GM19023 (cell line): ENCODE results near the gene TIMM29.
A peak's percentile ranks its signal among the peaks of the same experiment; 100 is the strongest.

Experiments
- ATAC-seq: cut with Tn5 transposase; IDR thresholded peaks from one replicate; pipeline ENCODE4 v1.9.1; 2021; ENCODE audit warnings: mild to moderate bottlenecking, moderate library complexity; ENCODE audit not compliant: unreplicated experiment

The TIMM29 gene

DNA sequence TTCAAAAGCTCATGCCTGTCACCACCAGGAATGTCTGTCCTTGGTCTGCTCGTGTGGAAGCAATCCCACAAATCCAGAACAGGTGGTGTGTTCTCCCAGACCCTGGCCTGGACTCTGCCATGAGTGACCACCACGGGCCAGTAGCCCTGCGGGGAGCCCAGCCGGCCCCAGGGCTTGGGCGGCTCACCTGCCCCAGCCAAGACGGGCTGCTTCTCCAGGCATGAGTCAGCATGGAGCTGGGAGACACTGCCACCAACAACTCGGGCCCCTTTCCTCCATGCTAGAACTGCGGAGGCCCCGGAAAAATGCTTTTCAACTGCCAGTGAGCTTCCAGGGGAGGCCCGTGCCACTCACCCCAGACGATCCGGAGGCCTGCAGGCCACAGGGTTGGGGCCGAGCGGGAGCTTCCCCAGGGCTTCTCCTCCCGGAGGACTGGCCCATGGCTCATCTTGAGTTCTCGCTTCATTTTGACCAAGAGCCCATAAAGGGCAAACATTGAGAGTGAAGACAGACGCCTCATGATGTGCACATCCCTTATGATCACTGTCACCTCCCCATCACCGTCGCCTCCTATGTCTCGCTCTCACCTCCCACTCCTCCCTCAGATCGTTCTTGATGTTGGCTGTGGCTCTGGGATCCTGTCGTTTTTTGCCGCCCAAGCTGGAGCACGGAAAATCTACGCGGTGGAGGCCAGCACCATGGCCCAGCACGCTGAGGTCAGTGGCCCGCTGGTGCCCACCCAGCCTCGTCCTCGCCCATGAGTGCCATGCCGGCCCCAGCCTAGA is 16.8 kb upstream of the TIMM29 start:
- no peak for ATAC-seq

DNA sequence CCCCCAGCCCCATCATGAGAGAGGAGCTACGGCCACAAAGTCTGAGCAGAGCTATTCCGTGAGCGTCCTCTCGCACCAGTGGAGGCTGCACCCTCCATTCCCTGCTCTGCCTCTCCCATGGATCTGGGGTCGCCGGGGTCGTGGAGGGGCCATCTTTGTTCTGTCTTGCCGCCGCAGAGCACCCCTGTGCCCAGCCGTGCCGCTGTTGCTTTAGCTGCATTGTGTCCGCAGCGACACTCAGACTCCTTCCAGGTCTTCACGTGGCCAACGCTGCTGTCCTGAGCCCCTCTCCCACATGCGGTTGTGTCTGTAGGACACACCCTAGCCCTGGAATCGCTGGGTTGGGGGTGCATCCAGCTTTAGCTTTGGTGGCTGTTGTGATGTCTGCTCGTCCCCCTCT is 16.0 kb upstream of the TIMM29 start:
- no peak for ATAC-seq

DNA sequence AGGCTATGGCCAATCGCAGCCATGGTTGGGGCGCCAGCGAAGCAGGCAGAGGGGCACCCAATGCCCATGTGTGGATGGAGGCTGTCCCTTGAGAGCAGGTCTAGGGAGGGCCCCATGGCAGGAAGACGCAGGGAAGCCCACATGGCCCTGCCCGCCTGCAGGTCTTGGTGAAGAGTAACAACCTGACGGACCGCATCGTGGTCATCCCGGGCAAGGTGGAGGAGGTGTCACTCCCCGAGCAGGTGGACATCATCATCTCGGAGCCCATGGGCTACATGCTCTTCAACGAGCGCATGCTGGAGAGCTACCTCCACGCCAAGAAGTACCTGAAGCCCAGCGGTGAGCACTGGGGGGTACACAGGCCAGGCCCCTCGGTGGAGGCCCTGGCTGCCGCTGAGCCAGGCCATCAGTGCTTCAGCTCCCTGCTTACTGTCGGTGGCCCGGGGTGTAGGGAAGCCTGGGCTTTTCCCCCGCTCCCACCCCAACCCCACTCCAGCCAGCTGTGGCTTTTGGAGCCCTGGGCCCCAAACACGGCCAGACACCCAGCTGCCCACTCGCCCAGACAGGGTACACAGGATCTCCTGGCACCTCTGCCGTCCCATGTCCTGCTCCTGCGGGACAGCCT is 14.8 kb upstream of the TIMM29 start:
- ATAC-seq, result no peak

DNA sequence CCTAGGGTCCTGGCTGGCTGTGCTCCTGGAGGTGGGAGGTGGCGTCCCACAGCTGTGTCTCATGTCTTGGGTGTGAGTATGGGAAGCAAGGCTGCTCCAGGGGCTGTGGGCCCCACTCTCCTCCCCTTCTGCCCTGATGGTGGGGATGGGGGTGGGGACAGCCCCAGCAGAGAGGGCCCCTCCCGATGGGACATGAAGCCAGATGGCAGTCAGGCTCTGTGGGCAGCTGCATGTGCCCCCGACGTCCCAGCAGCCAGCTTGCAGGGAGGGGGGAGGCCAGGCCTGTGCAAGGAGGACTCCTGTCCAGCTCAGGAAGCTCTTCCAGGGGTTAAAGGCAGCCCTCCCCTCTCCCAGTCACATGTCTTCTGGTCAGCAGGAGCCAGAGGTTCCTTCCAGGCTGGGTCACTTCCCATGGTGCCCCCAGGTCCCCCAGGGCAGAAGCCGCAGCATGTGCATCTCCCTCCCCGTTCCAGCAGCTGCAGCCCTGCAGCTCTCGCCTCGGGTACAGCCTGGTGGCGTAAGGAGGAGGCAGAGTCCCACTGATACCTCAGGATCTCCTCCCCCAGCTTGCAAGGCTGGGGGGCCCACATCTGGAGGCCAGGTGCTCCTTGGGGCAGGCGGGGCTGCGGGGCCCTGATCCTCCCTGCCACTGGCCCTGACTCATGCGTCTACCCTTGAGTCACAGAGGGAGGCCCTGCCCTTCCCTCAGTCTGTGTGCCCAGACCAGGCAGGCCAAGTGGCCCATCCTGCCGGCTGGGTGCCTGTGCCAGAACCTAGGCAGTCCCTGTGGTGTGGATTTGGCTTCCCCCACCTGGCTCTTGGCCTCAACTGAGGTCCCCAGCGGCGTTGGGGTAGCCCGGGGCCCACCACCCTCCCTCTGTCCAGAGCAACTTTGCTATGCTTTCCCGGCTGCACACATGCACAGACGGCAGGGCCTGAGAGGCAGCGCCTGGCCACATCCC is 13.2 kb upstream of the TIMM29 start:
- no peak for ATAC-seq

DNA sequence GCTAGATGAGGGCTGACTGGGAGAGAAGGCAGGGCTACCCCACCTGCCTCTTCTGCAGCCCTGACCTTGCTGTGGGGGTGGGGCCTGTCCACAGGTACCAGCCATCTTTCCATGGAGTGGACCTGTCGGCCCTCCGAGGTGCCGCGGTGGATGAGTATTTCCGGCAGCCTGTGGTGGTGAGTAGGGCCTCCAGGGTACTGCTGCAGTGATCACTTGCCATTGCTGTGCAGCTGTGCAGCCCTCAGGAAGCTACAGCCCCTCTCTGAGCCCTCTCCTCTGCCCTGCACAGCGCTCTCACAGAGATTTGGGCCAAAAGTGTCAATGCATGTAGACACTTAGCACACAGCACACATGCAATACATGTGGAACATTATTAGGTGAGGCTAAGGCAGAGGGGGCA is 12.0 kb upstream of the TIMM29 start:
- no peak for ATAC-seq

DNA sequence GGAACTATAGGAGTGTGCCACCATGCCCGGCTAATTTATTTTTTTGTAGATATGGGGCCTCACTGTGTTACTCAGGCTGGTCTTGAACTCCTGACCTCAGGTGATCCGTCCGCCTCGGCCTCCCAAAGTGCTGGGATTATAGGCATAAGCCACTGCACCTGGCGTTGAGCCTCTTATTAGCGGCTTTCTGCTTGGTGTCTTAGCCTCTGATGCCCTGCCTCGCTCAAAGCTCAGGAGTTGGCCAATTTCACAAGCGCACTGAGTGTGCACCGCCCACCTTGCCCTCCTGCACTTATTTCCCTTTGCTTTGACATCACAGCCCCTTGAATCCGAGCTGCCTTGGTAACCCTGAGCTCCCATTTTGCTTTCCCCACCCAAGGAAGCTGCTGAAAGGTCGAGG is 10.3 kb upstream of the TIMM29 start:
- ATAC-seq, result no peak

DNA sequence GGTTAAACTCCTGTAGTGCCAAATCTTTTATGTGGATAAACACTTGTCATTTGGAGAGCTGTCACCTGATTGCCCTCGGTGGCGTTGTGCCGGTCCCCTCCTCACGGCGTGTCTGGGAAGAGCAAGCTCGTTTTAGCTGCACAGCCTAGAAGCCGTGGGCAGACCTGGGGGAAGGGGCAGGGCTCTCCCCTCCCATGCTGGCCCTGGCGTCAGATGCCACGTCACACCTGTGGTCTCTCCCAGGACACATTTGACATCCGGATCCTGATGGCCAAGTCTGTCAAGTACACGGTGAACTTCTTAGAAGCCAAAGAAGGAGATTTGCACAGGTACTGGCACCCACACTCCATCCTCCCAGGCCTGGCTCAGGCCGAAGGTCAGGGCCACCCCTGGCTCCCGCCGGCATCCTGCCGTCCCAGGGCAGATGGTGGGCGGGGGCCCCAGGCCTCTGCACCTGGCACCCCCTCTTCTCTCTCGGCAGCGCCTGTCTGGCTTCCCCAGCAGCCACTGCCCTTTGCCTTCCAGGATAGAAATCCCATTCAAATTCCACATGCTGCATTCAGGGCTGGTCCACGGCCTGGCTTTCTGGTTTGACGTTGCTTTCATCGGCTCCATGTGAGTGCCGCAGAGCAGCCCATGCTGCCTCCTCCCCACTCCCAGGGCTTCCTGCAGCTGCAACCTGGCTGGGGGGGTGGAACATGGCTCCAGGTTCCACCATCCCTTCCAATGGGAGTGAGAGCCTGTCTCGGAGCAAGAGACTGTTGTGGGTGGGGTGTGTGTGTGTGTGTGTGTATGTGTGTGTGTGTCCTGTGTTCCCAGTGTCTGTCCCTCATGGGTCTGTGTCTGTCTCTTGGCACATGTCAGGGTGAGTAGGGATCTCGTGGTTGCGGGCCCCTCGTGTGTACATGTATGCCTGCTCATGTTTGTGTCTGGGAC is 9.0 kb upstream of the TIMM29 start:
- no peak for ATAC-seq

DNA sequence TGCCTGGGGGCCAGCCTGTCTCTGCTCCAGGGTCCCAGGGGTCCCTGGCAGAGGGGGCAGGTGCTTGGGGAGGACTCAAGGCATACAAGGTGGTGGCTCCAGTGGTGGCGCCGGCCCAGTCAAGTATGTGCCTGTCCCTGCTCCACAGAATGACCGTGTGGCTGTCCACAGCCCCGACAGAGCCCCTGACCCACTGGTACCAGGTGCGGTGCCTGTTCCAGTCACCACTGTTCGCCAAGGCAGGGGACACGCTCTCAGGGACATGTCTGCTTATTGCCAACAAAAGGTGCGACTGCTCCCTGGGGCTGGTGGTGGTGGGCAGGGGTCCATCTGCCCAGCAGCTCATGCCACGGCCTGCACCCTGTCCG is 8.3 kb upstream of the TIMM29 start:
- no peak for ATAC-seq

DNA sequence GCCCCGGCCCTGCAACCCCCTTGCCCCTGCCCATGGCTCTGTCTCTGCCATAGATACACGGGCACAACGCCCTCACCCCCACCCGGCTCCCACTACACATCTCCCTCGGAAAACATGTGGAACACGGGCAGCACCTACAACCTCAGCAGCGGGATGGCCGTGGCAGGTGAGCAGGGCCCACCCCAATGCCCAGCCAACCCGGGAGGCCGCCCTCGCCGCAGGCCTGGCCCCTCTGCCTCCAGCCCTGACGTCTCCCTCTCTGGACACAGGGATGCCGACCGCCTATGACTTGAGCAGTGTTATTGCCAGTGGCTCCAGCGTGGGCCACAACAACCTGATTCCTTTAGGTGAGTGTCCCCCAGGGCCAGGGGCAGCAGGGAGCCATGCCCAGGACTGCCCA is 7.8 kb upstream of the TIMM29 start:
- ATAC-seq, result no peak

DNA sequence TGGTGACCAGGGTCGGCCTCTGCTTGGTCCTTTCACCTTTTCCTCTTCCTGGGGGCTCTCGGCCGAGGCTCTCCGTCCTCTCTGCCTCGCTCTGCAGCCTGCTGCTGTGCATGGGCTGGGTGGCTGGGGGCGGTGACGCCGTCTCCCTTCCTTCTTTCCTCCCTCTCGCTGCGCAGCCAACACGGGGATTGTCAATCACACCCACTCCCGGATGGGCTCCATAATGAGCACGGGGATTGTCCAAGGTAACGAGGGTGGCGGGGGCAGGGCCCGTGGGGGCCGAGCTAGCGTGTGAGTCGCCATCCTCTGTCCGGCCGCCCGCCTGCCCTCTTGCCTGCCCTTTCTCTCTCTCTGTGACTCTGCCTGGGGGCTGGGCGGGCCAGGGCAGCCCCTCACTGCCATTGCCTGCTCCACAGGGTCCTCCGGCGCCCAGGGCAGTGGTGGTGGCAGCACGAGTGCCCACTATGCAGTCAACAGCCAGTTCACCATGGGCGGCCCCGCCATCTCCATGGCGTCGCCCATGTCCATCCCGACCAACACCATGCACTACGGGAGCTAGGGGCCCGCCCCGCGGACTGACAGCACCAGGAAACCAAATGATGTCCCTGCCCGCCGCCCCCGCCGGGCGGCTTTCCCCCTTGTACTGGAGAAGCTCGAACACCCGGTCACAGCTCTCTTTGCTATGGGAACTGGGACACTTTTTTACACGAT is 7.3 kb upstream of the TIMM29 start:
- ATAC-seq, result no peak

DNA sequence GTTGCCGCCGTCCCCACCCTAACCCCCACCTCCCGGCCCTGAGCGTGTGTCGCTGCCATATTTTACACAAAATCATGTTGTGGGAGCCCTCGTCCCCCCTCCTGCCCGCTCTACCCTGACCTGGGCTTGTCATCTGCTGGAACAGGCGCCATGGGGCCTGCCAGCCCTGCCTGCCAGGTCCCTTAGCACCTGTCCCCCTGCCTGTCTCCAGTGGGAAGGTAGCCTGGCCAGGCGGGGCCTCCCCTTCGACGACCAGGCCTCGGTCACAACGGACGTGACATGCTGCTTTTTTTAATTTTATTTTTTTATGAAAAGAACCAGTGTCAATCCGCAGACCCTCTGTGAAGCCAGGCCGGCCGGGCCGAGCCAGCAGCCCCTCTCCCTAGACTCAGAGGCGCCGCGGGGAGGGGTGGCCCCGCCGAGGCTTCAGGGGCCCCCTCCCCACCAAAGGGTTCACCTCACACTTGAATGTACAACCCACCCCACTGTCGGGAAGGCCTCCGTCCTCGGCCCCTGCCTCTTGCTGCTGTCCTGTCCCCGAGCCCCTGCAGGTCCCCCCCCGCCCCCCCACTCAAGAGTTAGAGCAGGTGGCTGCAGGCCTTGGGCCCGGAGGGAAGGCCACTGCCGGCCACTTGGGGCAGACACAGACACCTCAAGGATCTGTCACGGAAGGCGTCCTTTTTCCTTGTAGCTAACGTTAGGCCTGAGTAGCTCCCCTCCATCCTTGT is 6.5 kb upstream of the TIMM29 start:
- no peak for ATAC-seq

DNA sequence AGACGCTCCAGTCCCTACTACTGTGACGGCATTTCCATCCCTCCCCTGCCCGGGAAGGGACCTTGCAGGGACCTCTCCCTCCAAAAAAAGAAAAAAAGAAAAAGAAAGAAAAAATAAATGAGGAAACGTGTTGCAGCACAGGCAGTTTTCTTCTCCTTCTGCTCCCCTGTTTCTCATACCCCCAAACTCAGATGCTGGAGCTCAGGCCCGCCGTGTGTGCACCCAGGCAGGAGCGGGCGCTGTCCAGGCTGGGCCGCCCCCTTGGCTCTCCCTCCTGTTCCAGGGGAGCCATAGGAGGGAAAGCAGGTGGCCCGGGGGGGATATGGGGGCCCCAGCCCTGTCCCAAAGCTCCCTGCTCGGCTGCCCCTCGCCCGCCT is 6.0 kb upstream of the TIMM29 start:
- ATAC-seq, result no peak

DNA sequence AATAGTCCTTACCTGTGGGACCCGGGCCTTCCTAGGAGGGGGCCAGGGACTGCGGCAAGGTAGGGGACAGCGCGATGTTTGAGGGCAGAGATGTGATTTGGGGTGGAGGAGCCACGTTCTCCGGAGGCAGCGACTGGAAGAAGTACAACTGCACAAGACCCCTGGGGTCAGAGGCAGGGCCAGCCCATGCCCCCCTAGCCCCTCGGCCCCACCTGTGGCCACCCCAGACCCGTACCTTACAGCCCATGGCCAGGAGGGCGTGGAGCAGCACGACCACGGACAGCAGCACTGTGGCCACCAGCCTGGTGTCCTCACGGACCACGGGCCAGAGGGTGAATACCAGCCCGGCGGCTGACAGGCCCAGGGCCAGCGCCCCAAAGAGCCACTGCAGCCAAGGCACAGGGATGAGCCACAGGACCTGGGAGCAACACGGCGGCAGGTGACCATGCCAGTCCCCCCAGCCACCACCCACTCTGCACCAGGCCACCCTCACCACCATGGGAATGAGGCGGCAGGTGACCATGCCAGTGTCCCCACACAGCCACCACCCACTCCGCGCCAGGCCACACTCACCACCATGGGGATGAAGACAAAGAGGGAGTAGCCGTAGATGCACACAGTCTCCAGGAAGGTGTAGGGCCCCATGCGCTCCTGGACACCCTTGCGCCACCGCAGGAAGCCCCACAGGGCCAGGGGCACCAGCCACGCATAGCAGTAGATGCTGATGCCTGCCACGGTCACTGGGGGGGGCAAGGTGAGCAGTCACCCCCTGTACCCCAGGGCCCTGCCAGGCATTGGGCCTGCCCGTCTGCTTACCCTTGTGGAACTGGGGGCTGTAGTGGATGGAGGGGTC is 5.1 kb upstream of the TIMM29 start:
- ATAC-seq, result no peak

DNA sequence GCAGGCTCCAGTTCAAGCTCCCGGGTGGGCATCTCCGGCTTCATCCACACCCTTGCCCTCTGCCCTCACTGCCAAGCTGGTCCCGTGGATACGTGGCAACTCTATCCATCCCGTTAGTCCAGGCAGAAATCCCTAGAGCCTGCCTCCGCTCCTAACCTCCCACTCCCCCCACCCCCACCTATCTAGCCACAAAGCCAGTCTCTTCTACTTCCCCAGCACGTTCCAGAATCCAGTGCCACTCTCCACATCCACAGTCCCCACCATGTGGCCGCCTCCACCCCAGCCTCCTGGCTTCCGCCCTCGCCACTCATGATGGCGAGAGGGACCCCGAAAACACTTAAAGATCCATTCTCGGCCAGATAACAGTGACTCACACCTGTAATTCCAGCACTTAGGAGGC is 4.0 kb upstream of the TIMM29 start:
- no peak for ATAC-seq

DNA sequence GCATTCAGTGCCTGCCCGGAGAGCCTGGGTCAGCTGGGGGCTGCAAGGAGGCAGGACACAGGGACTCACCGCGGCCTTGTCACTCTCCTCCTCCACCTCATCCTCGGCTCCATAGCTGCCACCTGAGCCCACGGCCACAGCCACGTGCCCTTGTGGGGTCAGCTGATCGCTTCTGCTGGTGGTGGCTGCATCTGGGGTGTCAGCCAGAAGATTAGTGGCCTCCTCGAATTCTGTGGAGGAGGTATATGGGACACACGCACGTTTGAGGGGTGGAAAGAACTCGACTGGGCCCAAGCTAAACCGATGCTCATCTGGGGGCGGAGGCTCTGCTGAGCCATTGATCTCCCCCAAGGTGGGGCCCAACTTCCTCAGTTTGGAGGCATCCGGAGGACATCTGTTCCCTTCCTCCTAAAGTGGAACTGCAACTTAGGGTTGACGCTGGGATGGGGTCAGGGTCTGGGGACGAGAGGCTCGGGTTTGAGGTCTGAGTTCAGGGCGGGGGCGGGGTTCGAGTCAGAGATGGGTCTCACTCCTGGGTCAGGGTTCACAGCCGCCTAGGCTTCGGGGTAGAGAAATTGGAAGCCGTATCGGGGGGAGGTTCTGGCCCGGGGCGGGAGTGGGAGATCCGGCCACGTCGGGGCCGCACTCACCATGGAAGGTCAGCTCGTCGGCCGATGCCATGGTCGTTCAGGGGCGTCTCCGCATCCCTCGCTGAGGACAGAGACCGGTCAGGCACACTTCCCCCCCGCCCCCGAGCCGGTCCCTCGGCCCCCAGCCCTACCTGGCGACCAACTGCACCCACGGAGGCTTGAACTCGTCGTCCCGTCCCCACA is 665 bp upstream of the TIMM29 start:
- peak; percentile 18 for ATAC-seq

DNA sequence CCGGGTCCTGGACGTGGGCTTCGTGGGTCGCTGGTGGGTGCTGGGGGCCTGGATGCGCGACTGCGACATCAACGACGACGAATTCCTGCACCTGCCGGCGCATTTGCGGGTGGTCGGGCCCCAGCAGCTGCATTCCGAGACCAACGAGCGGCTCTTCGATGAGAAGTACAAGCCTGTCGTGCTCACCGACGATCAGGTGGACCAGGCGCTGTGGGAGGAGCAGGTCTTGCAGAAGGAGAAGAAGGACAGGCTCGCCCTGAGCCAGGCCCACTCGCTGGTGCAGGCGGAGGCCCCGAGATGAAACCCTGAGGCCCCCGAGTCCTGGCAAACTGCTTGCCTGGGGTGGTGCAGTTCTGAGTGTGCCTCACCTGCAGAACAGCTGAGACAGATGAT is 787 bp downstream of the TIMM29 start:
- ATAC-seq, result no peak

DNA sequence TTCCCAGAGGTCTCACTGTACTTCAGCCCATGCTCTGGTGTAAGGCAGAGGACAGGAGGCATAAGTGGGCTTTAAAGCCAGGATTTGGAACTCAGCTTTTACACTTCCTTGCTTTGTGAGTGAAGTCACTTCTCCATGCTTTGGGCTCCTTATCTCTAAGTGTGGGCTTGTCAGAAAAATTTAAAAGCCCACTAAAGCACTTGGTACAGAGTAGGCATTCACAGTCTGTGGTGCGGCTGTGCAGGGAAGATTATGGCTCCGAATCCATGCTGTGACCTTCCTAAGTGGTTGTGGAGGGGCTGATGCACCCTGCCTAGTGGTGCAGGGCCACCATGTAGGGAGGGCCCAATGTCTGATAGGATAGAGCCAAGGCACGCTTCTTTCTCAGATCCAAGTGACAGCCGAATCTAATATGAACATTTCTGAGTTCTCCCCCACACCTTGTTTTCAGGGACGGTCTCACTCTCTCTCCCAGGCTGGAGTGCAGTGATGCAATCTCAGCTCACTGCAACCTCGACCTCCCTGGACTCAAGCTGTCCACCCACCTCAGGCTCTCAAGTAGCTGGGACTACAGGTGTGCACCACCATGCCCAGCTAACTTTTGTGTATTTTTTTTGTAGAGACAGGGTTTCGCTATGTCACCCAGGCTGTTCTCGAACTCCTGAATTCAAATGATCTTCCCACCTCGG is 6.9 kb downstream of the TIMM29 start:
- ATAC-seq, result no peak
